HG03196 (cell line): ENCODE data around the gene PPFIA3.
"Not testable (repeated sequence)": the region's sequence is repeated elsewhere in the genome, so short reads cannot be mapped to it uniquely, and the experiment has no call there.

Source experiments
- ATAC-seq: cut with Tn5 transposase; IDR thresholded peaks from one replicate; pipeline ENCODE4 v1.9.1; 2021; ENCODE audit not compliant: unreplicated experiment

PPFIA3 gene

GRCh38 chr19:49119411-49120324, at the start of gene PPFIA3:
Gene PPFIA3, plus strand, starts transcription at chr19:49119544. Its CDS starts 8,330 bp downstream, at chr19:49127874.
- no peak for ATAC-seq

GRCh38 chr19:49070416-49070815, 48.9 kb upstream of the PPFIA3 start:
- no peak for ATAC-seq

DNA sequence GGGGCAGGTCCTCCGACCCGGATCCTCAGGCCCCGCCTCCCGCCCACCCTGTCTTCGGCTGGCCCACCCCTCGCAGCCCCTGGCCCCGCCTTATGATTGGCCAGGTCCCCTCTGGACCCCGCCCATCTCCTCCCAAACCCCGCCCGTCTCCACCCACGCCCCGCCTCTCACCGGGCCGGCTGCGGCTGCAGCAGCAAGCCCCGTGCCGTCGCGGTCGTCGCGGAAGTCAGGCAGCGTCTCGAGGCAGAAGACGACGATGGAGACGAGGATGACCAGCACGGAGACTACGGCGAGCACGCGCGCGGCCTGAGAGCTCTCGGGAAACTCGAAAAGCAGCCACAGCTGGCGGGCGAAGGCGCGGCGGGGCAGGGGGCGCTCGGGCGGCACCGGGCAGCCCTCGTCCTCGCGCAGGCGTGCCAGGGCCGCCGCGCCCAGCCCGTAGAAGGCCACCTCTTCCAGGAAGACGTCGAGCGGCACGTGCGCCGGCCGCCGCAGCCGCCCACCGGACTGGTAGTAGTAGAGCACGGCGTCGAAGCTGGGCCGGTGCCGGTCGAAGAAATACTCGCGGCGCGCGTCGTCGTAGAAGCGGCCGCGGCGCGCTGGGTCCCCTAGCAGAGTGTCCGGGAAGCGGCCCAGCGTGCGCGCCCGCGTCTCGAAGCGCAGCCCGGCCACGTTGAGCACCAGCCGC, 47.3 kb upstream of the PPFIA3 start:
- ATAC-seq = no peak

- ATAC-seq = no peak
Observed at GRCh38 chr19:49073514-49074378, 45.6 kb upstream of the PPFIA3 start.

DNA sequence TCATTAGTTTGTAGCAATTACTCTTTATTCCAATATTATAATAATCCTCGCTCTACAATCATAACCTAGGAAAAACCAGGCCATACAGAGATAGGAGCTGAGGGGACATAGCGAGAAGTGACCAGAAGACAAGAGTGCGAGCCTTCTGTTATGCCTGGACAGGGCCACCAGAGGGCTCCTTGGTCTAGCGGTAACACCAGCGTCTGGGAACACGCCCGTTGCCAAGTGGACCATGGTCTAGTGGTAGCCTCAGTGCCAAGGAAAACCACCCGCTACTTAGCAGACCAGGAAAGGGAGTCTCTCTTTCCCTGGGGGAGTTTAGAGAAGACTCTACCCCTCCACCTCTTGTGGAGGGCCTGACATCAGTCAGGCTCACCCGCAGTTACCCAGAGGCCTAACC, 44.5 kb upstream of the PPFIA3 start:
- not testable (repeated sequence) for ATAC-seq

- ATAC-seq = no peak
Observed at GRCh38 chr19:49080392-49080791, 39.0 kb upstream of the PPFIA3 start.

GRCh38 chr19:49081273-49081672, 38.1 kb upstream of the PPFIA3 start:
- no peak for ATAC-seq

GRCh38 chr19:49084206-49085019, 34.9 kb upstream of the PPFIA3 start:
- no peak for ATAC-seq

DNA sequence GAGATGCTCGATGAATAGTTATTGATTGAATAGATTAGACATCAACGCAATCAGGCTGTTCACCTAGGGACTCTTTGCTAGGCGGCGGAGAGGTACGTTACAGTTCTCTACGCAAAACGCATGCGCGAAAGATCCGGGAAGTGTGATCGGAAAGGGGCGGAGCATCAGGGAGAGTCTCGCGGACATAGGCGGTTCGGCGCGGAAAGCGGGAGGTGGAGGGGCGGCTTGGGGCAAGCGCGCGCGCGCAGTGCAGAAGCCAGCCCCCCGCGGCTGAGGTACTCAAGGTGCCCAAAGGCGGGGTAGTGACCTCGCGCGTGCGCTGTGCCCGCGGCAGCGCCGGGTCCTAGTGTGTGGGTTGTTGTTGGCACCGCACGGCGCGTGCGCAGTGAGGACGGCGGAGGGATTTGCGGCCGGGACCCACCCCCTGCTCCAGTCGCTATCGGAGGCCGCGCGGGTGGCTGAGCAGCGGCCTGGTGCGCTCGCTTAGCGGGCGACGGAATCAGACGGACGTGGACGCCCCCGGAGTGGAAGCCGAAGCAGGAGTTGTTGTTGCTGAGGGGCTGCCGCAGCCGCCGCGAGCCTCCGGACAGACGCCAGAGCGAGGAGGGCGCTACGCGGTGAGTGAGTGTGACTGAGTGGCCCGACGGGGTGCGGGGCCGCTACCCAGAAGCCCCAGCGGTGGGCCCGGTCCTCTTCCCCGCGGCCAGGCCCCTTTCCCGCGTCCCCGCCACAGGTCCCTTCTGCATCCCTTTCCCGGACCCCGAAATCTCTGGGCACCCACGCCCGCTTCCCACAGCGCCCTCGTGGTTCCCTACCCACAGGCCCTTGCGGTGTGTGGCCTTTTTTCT, 34.1 kb upstream of the PPFIA3 start, which contains the start of gene SNRNP70:
Gene SNRNP70, plus strand, starts transcription at position 432 of the 848 bp plus-strand sequence. CDS start 964 bp downstream, outside the sequence.
- peak; percentile 83 for ATAC-seq

DNA sequence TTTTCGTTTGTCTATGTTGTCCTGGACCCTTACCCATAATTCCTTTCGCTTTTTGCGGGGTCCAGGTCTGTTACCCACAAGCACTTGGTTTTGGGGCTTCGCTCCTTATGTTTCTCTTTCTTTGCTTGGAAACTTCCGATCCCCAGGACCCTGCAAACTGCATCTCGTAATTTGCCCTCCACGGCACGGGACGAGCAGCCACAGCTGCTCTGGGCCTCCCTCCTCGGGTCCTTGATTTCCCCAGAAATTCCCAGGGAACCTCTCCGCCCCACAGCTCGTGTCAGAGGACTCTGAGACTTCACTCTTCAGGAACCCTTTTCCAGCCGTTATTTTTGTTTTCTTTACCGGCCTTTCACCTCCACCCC, 33.5 kb upstream of the PPFIA3 start:
- no peak for ATAC-seq

GRCh38 chr19:49086296-49086695, 33.0 kb upstream of the PPFIA3 start:
- no peak for ATAC-seq

GRCh38 chr19:49091391-49092038, 27.8 kb upstream of the PPFIA3 start:
- no peak for ATAC-seq

DNA sequence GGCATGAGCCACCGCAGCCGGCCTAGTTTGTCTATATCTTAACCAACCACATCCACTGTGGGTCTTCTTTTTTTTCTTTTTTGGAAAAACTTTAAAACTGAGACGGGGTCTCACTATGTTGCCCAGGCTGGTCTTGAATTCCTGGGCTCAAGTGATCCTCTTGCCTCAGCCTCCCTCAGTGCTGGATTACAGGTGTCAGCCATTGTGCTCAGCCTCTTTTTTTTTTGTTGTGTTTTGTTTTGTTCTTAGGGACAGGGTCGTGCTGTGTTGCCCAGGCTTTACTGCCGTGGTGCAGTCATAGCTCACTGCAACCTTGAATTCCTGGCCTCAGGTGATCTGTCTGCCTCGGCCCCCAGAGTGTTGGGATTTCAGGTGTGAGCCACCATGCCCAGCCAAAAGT, 26.7 kb upstream of the PPFIA3 start:
- no peak for ATAC-seq

GRCh38 chr19:49094505-49095482, 24.6 kb upstream of the PPFIA3 start:
- ATAC-seq = no peak

GRCh38 chr19:49097453-49098288, 21.7 kb upstream of the PPFIA3 start:
- ATAC-seq = peak; percentile 58

GRCh38 chr19:49098795-49099194, 20.5 kb upstream of the PPFIA3 start:
- no peak for ATAC-seq

- ATAC-seq = no peak
Observed at GRCh38 chr19:49101160-49101559, 18.2 kb upstream of the PPFIA3 start.
